Fibroblast of skin of abdomen (primary cell): Measurements from ENCODE around the gene OXCT2. TPM values are rescaled to one million over a fixed set of nuclear protein-coding genes. Genes with fewer than 3 reads are reported as not detected.
"Not testable (repeated sequence)": the region's sequence is repeated elsewhere in the genome, so short reads cannot be mapped to it uniquely, and the experiment has no call there.

Source experiments
- DNase-seq: peaks from one replicate; pipeline ENCODE4 v3.0.0-alpha.2; 2013
- polyA plus RNA-seq, 2 experiments: library from polyadenylated mRNA; unstranded; fragments of 120-200 nt; gene quantifications; one replicate each; pipeline ENCODE4 v1.2.1, GENCODE V29; 2013; ENCODE audit not compliant: insufficient read length in 2 of 2

OXCT2 gene
- polyA plus RNA-seq (2013, experiment 1 of 2; ENCODE audit: insufficient read length): 0.23 TPM
- polyA plus RNA-seq (2013, experiment 2 of 2; ENCODE audit: insufficient read length): 0.38 TPM

DNA sequence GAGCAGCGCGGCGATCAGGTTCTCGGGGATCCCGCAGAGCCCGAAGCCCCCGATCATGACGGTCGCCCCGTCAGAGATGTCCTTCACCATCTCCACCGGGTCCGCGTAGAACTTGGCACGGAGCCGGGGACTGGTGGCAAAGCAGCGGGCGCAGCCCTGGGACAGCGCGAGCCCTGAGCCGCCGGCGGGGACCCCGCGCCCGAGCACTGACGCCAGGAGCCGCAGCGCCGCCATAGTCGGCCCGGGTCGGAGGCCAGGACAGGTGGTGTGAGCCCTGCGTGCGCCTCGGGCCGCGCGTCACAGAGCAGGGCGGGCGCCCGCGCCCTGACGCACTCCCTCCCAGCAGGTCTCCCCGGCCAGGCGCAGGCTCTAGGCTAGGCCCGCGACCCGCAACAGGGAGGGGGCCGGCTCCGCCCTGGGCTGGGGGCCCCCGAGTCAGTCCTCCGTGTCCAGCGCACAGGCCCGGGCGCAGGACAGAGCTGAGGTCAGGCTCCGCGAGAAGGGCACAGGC, at the start of gene OXCT2:
OXCT2 (minus strand) TSS at position 327 of the 511 bp plus-strand sequence; CDS start at position 234, 93 bp downstream.
- DNase-seq: not testable (repeated sequence)

DNA sequence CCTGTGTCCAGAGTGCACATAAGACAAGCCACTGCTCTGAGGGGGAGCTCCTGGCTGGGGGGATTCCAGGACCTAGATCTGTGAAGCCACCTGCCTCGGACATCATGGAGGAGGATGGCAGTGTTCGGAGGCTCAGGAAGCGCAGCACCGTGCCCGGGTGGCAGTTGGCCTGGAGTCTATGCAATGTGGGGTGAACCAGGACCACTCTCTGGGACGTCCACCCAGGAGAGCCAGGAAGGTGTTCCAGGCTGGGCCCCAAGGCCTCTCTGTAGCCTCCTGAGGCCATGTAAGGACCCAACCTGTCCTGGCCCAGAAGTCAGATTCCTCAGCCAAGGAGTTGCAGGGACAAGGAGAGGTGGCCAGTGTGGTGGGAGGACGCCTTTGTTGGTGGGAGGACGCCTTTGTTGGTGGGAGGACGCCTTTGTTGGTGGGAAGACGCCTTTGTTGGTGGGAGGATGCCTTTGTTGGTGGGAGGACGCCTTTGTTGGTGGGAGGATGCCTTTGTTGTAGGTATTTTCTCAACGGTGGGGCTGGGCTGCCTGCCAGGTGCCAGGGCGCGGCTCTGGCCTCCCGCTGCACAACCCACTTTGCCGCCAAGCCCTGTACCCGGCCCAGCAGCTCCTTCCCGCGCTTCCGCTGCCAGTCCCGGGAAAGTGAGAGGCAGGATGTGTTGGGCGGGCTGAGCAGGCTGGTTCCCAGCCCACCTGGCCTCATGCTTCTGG, 48.1 kb upstream of the OXCT2 start:
- DNase-seq: no peak

DNA sequence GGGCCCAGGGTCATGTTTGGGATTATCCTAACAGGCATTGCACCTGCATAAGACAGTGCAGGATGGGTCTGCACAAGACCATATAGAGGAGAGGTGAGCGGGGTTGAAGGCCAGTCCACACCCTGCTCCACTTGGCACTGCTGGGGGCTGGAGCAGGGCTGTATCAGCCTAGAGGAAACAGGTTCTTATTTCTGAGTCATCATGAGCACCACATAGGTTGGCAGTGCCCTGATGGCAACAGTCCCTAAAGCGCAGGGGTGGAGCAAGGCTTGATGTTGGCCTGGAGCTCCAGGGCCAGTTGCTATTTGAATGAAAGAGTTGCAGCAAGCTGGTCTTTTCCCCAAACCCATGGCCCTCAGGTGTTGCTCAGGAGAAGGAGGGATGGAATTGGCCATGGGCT, 47.3 kb upstream of the OXCT2 start:
- DNase-seq: no peak

DNA sequence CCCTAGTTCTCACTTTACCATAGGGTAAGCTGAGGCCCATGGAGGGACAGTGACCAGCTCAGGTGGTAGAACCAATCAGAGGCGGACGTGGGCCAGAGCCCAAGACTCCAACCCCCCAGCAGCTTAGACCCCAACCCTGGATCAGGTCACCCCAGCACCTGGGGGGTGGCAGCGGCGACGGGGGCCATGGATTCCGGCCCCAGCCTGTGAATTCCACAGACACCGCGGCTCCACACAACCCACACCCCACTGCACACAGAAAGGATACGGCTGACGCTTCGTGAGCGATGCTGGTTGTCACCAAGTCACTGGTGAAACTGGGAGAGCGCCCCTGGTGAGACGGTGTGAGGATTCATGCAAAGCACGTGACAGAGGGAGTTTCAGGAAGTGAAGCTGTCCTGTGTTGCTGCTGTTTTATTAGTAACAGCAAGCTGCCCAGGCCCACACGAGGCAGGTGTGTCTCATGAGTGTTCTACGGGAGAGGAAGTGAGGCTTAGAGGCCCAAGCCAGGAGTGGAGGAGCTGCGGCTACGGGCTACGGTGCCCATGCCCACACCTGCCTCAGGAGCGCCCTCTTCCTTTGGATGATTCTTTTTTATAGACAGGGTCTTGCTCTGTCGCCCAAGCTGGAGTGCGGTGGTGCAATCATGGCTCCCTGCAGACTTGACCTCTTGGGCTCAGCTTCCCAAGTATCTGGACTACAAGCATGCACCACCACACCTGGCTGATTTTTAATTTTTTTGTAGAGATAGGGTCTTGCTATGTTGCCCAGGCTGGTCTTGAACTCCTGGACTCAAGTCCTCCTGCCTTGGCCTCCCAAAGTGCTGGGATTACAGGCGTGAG, 46.2 kb upstream of the OXCT2 start:
- not testable (repeated sequence) for DNase-seq

DNA sequence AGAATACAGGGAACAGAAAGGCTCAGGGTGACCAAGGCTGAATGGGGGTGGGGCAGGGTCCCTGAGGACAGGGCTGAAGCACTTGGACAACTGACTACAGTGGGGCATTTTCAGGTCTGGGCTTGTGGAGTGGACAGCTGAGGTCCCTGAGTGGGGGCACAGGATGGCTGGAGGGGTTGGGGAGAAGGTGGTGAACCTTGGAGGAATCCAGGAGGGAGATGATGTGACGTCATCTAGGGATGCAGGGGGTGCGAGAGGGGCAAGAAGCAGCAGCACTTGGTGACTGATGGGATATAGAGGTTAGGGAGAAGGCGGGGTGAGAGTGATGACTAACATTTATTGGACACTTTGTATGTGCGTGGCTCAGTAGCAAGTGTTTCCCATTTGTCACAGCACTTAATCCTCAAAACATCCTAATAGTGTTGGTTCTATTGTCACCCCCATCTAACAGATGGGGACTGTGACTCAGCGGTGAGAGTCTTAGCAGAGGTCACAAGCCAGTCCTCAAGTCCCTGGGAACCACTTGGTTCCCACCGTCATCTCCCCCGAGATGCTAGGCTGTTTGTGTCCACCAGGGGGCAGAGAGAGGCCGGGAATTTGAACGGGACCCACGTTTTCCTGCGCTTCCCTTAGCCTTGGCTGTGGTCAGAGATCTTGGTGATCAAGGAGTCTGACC, 45.4 kb upstream of the OXCT2 start:
- DNase-seq: peak; percentile 55

- no peak for DNase-seq
Observed at GRCh38 chr1:39812913-39813312, 41.8 kb upstream of the OXCT2 start.

DNA sequence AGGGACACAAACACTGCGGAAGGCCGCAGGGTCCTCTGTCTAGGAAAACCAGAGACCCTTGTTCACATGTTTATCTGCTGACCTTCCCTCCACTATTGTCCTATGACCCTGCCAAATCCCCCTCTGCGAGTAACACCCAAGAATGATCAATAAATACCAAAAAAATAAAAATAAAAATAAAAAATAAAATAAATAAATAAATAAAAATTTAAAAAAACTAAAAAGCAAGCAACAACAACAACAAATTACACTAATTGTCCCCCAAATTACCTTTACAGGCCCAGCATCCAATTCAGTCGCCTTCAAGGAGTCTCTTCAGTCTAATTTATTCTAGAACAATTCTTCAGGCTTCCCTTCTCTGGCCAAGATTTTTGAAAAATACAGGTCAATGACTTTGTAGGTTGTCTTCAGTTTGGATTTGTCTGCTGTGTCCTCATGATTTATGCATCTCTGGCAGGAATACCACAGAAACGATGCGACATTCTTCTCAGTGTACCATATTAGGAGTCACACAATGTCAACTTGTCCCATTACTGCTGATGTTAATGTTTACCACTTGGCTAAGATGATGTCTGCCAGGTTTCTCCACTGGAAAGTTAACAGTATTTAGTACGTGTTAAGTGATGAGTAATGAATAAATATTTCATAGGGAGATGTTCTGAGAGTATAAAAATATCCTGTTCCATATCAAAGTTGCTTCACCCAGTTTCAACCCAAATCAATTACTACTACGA, 37.8 kb upstream of the OXCT2 start:
- no peak for DNase-seq

DNA sequence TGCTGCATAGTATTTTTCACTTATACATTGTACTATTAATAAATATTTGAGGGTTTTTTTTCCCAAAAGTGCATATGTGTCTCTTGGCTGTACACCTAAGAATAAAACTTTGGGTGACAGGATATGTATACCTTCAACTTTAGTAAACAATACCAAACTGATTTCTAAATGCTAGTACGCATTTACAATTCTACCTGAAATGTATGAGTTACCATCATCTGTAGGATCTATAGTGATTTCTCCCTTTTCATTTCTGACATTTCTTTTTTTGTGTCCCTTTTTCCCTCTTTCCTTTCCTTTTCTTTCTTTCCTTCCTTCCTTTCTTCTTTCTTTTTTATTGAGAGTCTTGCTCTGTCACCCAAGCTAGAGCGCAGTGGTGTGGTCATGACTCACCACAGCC, 34.2 kb upstream of the OXCT2 start:
- DNase-seq: no peak

GRCh38 chr1:39802496-39803260, 31.5 kb upstream of the OXCT2 start:
- no peak for DNase-seq

GRCh38 chr1:39800471-39800835, 29.3 kb upstream of the OXCT2 start:
- DNase-seq: no peak

DNA sequence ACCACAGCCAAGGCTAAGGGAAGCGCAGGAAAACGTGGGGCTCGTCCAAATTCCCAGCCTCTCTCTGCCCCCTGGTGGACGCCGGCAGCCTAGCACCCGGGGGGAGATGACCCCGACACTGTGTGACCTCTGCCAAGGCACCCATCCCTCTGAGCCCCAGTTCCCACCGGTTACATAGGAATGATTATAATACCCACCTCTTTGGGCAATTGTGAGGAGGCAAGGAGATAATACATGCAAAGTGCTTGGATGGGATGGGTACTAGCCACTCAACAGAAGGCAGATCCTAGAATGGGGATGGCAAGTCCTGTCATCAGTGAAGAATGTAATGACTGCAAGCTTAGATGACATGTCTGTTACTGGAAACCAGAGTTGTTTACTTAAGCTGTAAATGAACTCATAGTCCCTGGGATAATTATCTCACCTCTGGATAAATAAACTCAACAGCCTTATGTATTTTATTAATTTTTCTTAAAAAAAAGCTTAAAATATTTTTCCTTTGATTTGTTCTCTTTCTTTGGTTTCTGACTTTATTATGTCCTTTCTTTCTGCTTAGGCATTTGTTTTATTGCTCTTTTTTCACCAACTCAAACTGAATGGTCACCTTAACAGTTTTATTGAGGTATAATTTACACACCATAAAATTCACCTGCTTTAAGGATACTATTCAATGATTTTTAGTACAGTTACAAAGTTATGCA, 28.8 kb upstream of the OXCT2 start:
- DNase-seq: peak; percentile 71

DNA sequence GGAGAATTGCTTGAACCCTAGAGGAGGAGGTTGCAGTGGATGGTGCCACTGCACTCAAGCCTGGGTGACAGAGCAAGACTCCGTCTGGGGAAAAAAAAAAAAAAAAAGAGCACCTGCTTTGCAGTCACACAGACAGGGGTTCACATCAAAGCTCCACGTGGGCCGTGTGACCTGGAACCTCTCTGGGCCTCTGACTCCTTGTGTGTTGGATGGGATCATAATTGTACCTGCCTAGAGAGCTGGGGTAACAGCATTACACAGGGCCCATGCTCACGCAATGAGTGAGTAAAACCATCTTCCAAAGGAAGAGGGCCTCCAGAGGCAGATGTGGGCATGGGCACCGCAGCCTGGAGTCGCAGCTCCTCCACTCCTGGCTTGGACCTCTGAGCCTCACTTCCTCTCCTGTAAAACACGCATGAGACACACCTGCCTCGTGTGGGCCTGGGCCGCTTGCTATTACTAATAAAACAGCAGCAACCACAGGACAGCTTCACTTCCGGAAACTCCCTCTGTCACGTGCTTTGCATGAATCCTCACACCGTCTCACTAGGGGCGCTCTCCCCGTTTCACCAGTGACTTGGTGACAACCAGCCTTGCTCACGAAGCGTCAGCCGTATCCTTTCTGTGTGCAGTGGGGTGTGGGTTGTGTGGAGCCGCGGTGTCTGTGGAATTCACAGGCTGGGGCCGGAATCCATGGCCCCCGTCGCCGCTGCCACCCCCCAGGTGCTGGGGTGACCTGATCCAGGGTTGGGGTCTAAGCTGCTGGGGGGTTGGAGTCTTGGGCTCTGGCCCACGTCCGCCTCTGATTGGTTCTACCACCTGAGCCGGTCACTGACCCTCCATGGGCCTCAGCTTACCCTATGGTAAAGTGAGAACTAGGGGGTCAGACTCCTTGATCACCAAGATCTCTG, 28.0 kb upstream of the OXCT2 start:
- peak; percentile 52 for DNase-seq

DNA sequence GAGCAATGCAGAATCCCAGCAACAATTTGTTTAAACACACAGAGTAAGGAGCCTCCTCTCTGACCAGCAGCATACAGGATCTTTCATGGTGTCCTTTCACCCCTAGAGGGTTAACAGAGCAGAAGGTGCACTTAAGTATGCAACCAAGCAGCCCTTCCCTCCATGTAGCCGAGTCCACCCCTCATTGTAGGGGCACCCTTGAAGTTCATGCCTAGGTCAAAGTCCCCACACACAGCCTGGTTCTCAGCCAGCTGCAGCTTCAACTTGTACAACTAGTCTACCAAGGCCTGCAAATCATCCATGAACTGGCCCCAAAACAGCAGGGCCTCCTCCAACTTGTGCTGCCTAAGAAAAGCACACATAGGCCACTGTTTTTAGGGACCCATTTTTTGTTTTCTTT, 24.5 kb upstream of the OXCT2 start:
- DNase-seq: no peak

GRCh38 chr1:39791838-39792237, 20.7 kb upstream of the OXCT2 start:
- DNase-seq: no peak

DNA sequence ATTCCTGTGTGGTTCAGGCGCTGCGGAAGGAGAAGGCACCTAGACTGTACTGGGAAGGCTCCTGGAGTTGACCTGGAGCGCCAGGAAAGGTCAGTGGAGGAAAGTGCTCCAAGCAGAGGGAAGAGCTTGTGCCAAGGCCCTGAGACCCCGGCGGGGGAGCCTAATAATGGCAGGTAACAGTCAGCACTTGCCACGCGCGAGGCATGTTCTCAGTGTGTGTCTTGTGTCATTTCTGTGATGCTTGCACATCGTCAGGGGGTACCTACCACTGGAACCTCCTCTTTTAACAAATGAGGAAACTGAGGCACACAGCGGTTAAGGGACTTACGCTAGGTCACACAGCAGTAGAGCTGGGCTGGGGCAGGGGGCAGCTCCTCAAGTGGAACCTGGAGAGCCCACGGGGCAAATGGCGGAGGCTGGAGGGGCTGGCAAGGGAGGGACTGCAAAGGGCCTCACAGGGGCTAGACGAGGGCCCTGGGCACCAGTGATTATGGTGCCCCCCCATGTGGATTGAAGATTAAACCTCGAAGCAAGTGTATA, 18.5 kb upstream of the OXCT2 start:
- no peak for DNase-seq

DNA sequence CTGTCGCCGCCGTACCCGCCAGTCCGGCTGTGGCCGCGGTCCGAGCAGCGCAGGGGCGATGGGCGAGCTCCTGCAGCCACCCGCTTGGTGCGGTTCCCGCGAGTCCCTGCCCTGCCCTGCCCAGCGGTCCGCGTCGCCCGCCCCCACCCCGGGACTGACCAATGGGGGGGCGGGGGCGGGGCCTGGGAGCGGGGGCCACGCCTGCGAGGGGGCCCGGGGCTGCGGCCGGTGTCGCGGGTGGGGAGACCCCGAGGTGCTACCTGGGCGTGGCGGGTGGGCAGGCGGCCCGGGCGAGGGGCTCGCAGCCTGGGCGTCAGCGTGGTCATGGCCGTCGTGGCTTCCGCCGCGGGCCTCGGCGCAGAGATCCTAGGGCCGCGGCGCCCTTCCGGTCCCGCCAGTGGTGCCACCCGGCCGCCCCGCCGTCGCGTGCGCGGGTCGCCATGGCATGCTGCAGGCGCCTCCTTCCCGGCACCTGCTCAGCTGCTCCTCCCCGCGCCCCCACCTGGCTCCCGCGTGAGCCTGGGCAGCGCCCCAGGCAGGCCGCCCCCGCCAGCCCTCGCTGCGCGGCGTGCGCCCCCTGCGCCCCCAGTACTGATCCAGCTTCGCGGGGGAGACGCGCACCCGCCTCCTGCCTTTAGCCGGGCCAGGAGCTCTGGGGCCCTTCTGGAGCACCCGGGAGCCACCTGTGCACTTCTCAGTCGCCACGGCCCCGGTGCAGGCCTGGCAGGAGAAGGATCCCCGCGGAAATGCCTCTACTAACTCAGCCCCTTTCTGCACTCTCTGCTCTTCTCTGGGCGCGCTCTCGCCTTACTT, 17.8 kb upstream of the OXCT2 start, which contains the start of gene BMP8B:
BMP8B (minus strand) TSS at position 108 of the 813 bp plus-strand sequence. CDS start 380 bp downstream, outside the sequence.
- no peak for DNase-seq

DNA sequence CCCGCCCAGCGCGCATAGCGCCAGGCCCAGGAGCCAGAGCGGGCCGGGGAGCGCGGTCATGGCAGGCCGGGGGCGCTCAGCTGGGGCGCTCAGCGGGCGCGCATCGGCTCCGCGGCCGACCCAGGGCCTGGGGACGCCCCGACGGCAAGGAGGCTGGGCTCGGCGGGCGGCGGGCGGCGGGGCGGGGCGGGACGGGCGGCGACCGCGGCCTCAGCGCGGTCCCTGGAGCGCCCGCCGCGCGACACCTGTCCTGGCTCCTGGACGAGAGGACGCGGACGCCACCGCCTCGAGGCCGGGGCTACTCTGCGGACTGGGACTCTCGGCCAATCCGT, 17.2 kb upstream of the OXCT2 start:
- DNase-seq: no peak

DNA sequence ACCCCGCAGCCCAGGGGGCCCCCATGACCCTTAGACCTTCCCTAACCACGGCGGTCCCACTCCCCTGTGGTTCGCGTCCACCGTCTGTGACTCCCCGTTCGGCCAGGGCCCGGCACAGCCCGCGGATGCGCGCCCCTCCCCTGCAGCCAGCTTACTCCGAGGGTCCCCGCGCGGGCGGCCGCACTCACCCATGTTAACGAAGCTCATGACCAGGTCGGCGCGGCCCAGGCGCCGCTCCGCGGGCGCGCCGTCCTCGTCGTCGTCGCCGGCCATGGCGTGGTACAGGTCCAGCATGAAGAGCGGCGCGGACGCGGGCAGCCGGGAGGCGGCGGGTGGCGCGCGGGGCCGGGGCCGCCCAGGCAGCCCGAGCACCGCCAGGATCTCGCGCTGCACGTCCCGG, 16.8 kb upstream of the OXCT2 start:
- DNase-seq: not testable (repeated sequence)

DNA sequence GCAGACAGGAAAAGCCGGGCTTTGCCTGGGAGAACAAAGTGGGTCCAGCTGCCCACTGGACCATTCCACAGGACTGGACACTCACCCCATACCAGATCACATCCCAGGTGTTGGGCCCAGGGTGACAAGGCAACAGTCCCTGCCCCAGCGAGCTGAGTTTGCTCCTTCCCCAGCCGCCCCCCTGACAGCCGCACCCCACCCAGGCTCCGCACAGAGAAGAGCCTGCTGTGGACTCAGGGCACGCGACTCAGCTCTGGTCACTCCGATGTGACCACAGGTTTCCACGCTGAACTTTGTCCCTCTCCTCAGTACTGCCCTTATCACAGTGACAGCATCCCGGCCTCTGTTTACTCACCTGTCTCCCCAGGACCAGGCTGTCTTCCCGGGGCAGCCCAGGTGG, 16.3 kb upstream of the OXCT2 start:
- no peak for DNase-seq
